GM18858 (cell line): Measurements from ENCODE around the gene CPLX1.

Source experiments
- ATAC-seq: cut with Tn5 transposase; IDR thresholded peaks from one replicate; pipeline ENCODE4 v1.9.1; 2021; ENCODE audit not compliant: unreplicated experiment

The CPLX1 gene

DNA sequence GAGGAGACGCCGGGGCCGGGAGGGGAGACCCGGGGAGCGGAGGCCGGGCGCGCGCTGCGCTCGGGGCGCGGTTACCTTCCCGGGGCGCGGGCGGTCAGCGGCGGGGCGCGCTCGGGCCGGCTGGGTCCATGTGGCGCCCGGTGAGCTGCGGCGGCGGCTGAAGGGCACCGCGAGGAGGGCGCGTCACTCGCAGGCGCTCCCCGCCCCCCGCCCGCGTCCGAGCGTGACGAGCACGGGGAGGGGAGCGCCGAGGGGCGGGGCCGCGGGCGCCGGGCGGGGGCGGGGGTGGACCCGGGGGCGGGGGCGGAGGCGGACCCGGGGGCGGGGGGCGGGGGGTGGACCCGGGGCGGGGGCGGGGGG, at the start of gene CPLX1:
CPLX1 (minus strand) TSS at position 159 of the 360 bp plus-strand sequence. CDS start 1,607 bp downstream, outside the sequence.
- no peak for ATAC-seq

DNA sequence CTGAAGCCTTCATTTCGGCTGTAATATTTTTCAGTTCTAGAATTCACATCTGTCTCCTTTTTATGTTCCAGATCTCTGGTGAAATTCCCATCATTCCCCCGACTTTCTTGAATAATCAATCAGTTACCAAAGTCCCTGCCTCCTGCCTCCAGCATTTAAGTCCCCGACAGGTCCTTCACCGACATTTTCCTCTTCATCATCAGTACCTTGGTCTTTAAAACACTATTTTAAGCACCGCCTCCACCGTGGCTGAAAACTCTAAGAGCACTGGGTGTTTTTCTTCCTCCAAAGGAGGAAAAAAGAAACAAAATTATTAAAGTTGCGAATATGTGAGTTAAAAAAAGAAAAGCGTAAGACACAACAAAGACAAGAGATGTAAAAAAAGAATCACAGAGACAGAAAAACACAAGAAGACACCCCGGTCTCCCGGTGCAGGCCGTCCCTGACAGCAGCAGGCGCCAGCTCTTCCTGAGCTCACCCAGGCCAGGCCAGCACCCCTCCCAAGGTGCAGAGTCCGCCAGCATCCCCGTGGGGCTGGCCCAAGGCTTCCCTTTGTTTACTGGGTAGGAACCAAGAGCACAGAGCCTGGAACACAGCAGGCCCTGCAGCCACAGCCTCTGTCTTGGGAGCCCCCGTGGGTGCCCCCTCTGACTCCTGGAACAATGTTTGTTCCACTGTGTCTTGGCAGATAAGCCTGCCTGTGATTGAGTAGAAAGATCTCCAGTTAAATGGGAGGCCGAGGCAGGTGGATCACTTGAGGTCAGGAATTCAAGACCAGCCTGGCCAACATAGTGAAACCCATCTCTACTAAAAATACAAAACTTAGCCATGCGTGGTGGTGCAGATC, 49.3 kb upstream of the CPLX1 start:
- ATAC-seq: no peak

DNA sequence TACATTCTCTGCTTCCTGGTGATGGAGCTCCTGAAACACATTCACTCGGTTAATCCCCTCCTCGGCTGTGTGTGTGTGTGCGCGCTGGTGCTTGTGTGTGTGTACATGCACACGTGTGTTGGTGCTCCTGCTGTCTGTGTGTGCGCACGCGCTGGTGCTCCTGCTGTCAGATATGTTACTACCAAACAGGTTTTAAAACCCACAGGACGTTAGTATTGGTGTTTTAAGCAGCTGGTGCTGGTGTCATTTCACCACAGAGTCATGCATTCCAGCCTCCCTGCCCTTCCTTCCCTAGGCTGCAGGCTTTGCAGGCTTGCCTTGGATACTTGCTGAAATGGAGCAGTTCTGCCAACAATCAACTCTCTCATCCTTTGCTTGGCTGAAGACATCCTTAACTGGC, 48.1 kb upstream of the CPLX1 start:
- ATAC-seq: no peak

GRCh38 chr4:872241-872981, 46.5 kb upstream of the CPLX1 start:
- ATAC-seq: no peak

GRCh38 chr4:871484-871883, 45.6 kb upstream of the CPLX1 start:
- no peak for ATAC-seq

DNA sequence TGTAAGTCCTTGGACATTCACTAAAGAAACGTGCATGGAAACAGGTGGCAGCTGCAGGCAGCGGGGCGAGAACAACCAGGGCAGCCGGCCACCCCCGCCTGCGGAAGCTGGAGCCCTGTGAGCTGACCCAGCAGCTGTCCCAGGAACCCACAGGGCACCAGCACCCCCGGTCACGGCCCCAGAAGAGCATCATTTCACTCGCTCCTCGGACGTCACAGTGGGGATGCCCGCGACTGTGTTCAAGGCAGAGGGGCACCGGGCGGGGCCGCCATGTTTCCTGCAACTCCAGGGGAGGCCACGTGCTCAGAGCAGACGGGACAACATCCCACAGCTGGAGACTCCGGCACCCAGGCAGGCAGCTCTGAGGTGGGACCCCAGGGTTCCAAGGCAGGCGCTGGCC, 45.0 kb upstream of the CPLX1 start:
- no peak for ATAC-seq

GRCh38 chr4:869776-870175, 43.8 kb upstream of the CPLX1 start:
- no peak for ATAC-seq

DNA sequence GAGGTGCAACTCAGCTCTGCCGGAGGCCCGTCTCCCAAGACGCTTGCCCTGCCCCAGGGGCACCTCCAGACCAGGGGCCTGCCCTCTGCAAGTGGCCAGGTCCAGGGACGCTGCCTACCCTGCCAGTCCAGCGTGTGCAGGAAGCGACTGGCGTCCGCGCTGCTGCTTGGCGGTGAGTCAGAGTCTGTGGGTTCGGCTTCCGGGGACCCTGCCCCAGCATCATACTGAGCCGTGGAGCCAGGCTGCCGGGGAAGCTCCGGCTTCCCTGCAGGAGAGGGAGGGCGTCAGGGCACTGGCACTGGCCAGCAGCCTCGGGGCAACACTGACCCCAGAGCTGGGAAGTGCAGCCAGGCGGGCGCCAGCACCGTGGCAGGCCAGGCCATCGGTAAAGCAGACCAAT, 42.5 kb upstream of the CPLX1 start:
- no peak for ATAC-seq

GRCh38 chr4:867526-868250, 41.8 kb upstream of the CPLX1 start:
- no peak for ATAC-seq

DNA sequence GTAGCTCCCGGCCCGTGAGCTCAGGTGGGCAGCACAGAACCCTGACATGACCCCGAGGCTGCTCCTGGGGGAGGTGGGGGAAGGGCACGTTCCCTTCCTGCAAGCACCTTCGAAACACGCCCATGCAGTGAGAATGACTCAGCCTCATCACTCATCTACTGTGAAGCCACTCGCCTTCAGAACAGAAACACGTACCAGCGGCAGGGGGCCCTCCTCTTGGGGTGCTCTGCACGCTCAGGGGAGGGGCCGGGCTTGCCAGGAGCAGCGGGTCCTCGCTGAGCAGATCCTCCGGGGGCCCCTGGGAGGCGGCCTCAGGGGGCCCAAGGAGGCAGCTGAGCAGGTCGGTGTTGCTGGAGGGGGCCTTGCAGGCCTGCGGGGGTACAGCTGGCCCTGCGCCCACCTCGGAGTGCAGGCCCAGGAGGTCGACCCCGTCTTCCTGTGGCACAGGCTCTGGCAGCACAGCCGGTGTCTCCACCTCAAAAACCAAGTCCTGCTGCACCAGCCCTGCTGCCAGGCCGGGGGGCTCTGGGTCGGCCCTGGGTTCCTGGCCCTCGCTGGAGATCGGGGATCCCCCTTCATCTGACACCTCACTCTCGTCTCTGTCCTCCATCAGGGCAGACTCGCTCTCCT, 40.9 kb upstream of the CPLX1 start:
- no peak for ATAC-seq

DNA sequence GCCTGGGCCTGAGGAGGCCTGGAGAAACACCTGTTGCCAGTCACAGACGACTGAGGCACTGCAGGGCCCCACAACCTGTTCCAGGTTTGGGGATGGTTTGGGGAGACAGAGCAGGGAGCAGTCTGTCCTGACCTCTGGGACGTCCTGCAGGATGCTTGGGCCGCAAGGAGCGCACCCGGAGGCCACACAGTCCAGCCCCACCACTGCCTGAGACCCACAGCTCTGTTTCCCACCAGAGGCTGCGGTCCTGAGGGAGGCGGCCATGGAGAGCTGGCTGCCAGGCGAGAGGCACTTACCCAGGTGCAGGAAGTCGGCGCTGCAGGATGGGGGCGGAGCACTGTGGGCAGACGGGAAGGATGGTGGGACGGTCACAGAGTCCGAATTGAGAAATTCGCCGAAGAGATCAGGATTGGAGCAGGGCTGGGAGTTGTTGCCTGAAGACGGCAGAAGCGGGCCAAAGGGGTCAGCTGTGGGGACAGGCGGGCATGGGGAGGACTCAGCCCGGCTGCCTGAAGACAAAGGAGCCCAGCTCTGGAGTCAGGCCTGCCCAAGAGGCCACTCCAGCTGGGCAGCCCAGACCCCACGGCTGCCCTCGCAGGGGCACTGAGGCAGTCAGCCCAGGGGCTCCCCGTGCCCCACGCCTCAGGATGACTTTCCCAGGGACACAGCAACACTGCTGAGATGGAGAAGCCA, 40.3 kb upstream of the CPLX1 start:
- ATAC-seq: no peak

- no peak for ATAC-seq
Measured at GRCh38 chr4:865572-865971, 39.6 kb upstream of the CPLX1 start.

GRCh38 chr4:865121-865465, 39.2 kb upstream of the CPLX1 start:
- no peak for ATAC-seq

- ATAC-seq: no peak
Measured at GRCh38 chr4:864456-865120, 38.7 kb upstream of the CPLX1 start.

DNA sequence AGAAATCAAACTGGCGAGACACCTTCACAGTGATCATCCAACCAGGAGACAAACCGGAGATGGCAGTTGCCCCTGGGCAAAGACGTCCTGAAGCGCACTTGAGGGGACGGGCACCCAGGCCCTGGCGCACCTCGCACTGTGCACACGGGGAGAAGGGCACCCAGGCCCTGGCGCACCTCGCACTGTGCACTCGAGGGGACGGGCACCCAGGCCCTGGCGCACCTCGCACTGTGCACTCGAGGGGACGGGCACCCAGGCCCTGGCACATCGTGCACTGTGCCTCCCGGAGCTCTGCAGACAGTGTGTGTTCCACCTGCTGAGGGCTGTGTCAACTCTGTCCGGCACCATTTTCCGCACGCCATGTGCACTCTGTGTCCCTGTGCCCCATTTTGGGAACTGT, 34.6 kb upstream of the CPLX1 start:
- ATAC-seq: no peak

GRCh38 chr4:859496-859895, 33.6 kb upstream of the CPLX1 start:
- ATAC-seq: no peak

- no peak for ATAC-seq
Measured at GRCh38 chr4:858831-859451, 33.0 kb upstream of the CPLX1 start.

DNA sequence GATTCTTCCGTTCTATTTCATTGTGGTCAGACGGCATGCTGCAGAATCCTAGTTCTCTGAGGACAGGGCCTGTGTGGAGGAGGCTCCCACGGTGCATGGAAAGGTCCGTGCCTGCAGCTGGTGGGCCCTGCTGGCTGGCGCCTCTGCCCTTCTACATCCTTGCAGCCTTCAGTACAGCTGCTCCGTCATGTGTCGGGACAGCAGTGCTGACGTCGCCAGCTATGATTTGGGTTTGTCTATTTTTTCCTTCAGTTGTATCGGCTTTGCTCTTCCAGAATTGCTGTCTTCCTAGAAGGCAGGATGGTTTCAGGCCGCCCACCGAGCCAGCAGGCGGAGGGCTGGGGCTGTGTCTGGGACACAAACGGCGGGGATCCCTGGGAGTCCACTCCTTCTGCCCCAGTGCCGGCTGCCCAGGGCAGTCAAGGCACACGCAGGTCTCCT, 32.1 kb upstream of the CPLX1 start:
- no peak for ATAC-seq

DNA sequence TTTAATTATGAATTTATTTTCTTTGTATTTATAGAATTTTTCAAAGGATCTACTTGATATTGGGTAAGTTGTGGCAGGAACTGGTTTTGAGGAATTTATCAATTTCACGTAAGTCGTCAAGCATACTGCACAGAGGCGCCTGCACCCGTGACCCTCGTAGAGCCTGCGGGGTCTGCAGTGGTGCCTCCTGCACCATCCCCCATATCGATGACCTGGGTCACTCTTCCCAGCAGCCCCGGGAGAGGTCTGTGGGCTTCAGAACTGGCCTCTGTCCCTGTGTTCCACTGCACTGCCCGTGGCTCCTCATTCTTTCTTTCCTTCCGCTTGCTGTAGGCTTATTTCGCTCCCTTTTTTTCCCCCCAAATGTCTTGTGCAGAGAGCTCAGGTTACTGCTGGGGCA, 31.5 kb upstream of the CPLX1 start:
- ATAC-seq: no peak
